HG03571 (cell line): Measurements from ENCODE around the gene ARMH3.

Source experiments
- ATAC-seq: cut with Tn5 transposase; IDR thresholded peaks from one replicate; pipeline ENCODE4 v1.9.1; 2021; ENCODE audit not compliant: unreplicated experiment

ARMH3 gene

DNA sequence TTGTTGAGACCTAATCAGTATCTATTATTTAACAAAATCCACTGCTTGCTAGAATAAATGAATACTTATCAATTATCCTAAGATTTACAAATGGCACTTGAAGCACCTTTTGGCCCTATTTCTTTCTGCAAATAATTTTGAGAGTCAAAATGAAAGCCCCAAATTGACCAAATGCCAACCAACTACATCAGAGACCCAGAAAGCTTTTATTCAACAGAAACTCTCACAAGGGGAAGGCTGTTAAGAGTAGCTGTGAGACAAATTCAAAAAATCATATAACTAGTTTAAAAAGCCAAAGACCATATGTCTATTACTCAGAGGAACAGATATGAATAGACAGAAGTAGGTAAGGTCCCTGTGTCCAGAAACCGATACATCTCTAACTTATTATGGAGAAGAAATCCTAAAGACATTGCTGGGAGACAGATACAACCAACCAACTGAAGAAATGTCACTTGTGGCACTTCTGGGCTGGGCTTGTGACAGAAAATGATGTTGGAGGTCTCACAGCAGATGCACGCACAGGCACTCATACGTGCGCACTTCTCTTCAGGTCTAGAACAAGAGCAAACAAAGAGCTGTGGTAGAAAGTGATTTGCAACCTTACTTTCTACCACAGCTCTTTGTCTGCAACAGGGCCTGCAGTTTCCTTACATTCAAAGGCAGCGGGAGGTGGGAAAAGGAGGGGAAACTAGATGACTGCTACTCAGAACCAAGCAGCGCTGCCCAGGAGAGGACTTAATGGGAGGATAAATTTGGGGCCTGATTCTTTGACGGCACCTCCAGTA, 153.7 kb downstream of the ARMH3 start:
- ATAC-seq: no peak

DNA sequence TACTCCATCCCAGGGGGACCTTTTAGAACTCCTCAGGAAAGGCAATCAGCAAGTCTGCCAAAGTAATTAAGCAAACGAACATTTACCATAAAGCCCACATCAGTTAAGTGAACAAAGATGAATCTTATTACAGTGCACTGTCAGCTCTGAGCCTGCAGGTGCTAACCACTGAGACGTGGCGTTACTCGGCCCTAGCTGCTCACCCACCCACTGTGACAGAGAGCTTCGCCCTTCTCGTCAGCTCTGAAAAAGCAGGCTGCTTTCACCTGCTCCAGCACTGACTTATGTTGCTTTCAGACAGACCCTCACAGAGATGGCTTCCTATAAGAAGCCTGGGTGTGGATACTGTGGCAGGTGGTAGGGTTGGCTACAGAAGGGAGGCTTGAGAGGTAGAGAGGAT, 154.6 kb downstream of the ARMH3 start:
- ATAC-seq: peak; percentile 46

DNA sequence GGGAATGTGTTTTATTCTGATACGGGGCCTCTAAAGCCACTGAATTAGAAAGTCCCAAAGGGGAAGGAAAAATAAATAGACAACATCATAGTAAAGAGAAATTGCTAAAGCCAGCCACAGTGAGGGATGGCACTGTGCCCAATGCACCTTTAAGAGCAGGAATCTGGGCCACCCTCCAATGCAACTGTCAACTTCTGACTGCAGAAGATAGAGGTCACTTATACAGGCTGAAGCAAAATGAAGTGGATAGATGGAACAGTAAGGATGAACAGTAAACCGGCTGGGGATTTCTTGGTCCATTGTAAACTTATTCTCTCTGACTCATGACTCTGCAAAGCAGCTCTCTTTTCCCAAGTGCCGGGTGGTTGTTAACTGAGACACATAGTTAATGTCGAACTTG, 158.3 kb downstream of the ARMH3 start:
- ATAC-seq: no peak

DNA sequence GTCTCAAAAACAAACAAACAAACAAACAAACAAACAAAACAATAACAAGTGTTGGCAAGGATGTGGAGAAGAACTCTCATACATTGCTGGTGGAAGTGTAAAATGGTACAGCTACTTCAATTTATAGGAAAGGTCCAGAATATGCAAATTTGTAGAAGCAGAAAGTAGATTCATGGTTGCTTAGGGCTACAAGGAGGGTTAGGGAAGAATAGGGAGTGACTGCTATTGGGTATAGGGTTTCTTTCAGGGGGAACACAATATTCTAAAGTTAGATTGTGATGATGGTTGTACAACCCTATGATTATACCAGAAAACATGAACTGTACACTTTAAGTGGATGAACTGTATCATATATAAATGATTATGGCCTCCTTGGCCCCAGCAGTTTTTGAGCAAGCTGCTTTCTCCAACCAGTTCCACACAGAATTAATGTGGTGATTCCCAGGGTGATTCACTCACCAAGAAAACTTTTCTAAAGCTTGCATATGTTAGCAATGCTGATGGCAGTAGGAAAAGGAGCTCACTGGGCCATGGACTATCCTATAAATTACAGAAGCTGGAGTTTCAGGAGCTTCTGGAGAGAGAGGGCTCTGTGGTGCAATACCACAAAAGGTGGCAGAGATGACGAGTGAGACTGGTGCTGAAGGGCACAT, 159.6 kb downstream of the ARMH3 start:
- no peak for ATAC-seq

DNA sequence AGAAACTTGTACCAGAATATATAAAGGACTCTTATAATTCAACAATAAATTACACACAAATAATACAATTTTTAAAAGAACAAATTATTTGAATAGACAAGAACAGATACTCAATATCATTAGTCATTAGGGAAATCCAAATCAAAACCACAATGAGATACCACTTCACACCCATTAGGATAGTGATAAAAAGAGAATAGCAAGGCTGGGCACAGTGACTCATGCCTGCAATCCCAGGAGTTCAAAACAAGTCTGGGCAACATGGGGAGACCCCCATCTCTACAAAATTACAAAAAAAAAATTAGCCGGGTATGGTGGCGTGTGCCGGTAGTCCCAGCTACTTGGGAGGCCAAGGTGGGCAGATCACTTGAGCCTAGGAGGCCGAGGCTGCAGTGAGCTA, 160.2 kb downstream of the ARMH3 start:
- ATAC-seq: no peak

DNA sequence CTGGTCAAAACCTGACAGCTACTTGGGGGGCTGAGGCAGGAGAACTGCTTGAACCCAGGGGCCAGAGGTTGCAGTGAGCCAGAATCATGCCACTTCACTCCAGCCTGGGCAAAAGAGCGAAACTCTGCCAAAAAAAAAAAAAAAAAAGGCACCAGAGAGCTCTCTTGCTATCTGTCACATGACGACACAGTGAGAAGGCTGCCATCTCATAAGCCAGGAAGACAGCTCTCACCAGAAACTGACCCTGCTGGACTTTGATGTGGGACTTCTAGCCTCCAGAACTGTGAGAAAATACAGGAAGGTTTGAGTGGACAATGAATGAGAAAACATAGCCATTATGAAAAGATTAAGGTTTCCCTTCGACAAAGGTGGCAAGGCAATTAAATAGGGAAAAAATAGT, 161.2 kb downstream of the ARMH3 start:
- ATAC-seq: no peak

DNA sequence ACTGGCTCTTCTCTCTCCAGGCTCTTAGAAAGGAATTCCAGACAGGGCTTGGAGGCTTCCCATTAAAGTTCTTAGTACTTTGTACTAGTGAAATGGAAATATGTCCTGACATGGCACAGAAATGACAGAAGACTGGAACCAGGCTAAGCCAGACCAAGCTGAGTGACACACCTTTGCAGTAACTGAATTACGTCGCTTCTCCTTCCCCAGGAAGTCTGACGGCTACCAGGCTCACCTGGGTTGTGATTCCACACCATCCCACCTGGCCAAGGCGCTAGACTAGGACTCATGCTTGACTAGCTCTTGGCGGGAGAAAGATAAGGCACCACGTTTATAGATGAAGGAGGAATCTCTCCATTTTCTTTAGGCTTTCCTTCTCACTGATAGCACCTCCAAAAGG, 161.7 kb downstream of the ARMH3 start:
- no peak for ATAC-seq

DNA sequence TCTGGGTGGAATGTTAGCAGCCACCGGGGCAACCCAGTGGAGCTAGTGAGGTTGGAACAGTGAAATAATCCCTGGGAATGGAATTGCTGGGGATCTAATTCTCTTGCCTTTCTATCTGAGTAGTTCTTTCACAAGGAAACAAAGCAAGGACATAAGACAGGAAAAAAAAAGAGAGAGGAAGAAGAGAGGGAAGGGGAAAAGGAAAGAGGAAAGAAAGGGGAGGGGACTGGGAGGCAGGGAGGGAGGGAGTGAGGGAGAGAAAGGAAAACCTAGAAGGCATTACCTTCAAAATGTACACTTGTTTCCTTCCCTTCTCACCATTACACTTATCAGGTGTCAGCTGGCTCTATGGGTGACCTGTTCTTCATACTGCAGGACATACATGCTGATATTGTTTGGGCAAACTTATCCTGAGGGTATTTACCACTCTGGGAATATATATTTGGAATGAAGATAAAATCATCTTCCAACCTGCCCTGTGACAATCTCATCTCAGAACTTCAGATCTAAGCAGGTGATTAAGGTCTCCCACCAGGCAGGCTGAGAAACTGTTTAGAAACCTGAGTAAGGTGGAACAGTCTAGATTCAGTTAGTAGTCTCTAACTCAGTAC, 162.4 kb downstream of the ARMH3 start:
- no peak for ATAC-seq

DNA sequence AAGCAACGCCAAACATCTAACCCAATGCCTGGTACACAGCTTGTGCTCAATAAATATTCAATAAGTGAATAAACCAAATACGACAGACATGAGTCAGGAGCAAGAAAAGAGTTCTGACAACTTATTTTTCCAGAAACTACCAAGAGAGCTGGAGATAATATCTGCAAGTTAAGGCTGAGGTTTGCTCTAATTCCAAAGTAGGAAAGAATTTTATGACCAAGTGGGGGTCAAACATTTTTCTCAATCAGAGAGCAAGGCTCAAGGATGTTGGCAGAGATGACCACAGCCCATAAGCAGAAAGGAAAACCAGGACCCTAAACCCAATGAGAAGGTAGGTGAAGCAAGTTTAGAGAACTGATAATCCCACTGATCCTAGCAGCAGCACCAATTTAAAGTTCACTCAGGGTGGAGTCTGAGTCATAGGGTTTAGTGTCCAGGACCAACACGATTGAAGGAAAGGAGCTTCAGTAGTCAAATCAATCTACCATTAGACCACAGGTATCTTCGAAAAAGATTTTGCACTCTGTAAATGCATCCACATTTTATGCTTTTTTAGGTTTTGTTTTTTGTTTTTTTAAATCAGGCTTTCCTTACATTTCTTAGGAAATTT, 163.1 kb downstream of the ARMH3 start:
- ATAC-seq: no peak

DNA sequence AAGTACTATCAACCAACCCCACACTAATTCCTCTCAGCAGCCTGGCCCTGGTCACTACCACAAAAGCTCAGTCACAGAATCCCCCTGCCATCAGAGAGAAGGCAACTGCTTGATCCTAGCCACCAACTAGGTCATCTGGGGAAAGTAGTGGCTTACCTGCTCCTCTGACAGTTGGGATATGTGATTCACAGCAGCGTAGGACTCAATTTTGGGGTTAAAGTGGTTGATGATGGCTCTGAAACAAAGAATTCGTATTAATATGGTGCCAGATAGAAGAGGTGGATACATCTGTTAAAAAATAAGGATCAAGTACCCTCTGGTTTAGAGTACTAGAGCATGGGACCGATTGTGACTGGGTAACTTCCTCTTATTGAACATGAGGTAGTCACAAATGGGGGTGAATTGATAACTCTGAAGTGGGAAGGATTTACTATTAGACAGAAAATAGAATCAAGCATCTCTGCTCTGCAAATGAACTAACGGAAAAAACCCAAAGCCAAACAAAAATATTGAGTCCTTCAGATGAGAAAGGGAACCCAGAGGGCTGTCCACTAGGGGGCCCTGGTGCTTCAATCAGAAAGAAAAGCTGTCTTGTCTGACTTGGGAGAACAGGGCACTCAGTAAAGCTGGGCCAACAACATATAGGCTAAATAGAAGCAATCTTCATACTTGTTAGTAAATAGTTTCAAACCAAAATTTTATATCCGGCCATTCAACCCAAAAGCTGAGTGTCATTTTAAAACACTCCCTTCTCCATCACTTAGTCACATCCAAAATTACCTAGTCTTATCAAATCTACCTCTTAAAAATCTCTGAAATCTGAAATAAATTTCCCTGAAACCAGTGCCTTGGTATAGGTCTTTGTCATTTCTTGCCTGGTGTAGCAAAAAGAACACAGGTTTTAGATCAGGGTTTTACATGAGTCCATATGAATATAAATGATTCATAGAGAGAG, 166.4 kb downstream of the ARMH3 start:
- no peak for ATAC-seq

DNA sequence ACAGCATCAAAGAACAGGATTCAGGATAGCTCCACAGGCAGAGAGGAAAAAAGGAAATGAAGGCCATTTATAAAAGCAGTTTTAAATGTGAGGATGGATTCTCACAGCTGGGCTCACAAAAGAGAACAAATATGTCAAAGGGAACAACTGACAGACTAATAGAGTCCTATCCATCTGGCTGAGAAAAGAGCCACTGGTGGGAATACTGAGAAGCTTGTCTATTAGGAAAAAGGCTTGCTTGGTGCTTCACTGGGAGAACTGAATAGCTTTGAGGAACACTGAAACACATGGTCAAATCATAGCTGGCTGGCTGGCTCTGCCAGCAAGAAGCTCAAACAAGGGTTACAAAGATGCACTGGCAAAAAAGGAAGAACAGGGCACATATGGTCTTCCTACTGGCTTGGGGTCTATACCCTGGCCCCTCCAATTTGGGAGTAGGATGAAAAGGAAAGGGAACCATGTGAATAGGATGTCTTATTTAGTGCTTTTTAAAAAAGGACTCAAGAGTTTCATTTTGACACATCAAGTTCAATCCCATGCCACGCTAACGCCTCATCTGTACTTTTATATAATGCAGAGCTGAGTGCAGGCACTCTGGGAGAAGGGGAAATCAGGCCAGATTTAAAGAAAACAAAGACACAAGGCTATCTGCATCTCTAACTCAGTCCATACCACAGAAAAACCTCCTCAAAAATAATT, 167.6 kb downstream of the ARMH3 start:
- no peak for ATAC-seq

DNA sequence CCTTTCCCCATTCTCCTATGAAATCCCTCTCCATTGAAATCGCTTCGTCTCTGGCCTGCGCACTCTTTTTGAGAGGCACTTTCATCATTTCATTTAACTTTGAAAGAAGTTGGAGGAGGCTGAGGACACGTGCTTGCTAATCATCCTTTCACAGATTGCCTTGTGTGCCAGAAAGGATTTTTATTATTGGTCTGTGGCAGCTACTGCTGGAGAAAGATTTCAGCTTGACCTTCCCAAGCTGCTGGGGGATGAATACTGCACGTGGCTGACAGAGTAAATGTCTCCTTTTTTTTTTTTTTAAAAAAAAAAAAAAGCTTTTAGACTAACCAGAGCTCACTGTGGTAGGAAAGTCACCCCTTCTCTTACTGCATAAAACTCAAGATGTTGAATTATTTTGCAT, 168.2 kb downstream of the ARMH3 start:
- ATAC-seq: no peak

DNA sequence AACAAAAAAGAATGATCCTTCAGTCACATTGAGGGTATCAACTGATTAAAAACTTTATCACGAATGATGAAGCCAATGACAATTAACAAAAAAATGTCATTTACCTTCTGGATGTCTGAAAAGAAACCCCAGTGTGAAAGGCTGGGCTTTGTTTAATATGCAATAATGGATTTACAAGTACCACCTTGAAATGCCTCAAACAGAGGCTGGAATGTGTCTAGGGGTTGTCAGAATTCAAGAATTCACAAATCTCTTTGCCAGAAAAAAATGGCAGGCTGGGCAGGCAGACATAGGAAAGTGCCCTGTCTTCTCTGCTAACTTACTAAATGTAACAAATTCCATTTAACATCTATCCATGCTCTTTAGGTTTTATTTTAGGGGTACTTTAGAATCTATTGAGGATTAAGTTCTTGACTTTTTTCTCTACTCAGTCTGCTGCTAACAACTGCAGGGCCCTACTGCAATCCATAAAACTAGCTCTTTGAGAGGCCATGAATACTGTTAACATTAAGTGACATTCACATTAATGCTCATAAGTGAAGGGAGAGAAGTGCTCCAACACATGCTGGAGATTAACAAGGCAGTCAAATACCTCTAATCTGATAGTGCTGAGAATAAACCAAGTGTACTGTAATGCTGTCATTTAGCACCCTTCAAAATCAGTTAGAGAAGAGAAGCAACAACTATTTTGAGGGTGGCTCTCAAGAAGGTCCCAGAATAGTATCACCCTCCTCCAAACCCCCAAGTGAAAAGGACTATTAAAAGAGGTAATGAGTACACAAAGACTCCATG, 169.3 kb downstream of the ARMH3 start:
- ATAC-seq: no peak

DNA sequence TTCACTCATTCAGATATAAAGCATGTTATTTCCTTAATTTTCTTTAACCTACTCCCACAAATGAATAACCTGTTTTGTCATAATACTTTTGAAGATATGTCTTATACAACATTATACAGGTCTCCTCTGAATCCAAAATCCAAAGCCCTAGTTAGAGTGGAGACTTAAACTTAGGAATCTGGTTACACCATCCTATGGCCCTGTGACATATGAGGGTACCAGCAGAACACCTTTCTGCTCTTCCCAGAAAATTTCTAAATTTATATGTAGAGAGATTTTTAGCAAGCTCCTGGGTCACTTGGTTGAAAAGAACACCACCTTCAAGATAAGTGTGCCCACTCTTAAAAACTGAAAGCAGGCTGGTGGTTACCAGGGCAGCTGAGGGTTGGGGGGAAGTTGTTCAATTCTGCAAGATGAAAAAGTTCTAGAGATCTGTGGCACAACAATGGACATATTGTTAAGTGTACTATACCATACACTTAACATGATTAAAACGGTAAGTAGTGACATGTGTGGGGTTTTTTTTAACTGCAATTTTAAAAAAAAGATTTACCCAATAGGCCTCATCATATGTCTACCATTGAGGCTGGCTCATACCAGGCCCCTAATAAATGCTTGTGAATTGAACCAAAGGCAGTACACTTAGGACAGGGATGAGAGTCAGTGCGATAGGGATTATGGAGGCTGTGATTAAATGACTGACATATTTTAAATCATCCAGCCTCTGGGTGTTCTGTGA, 174.8 kb downstream of the ARMH3 start:
- no peak for ATAC-seq

DNA sequence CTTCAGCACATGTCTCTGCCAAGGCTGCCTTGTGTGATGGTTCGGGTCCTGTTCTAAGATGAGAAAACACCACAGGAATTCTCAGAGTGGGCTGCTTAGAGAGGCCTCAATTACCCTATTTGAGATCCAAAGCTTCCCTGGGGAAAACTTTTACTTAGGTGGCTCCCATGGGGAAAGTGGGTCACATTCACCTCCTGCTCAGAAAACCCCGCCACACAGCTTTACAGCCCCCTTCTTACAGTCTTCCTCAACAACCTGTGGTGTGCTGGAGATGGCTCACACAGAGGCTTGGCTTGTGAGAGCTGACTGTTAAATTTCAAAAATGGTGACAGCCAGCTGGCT, 175.8 kb downstream of the ARMH3 start:
- no peak for ATAC-seq

DNA sequence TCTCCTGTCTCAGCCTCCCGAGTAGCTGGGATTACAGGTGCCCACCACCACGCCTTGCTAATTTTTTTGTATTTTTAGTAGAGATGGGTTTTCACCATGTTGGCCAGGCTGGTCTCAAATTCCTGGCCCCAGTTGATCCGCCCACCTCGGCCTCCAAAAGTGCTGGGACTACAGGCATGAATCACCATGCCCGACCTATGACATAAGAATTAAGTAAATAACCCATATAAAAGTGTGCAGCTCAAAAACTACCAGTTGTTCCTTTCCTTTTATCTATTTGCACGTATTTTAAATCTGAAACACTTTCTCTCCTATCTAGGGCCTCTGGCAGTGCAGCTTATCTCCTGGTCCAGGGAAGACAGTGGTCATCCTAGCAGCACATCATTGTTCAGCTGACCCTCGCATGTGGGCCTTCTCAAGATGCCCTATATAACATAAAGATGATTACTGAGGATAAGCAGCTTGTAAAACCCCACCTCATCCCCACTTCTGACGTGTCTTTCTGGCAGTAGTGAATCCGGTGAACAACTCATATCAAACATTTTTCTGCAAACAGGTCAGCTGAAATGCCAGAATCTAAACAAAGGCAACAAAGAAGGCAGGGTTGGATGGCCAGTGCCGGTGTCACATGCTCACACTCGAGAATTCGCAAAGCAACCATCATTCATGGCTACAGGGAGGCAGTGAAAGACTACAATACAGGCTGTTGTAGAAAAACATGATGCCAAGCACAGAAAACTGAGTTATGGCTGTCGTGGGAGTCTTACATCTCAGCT, 176.3 kb downstream of the ARMH3 start:
- ATAC-seq: no peak

DNA sequence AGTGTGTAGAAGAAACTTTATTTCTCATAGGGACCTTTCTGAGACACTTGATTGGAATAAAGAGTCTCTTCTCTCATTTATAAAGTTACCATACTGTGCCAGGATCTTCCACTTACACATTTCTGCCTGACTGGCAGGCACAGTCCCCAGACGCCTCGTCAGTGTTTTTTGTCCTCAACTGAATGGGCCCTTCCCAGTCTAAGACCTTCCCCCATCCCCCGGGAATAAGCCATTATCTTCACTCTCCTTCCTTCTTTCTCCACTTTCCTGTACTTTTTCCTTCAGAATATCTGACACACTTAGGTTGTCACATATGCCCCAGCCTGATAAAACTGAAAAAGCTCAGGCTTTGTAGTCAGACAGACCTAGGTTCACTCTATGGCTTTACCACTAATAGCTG, 177.1 kb downstream of the ARMH3 start:
- ATAC-seq: no peak

DNA sequence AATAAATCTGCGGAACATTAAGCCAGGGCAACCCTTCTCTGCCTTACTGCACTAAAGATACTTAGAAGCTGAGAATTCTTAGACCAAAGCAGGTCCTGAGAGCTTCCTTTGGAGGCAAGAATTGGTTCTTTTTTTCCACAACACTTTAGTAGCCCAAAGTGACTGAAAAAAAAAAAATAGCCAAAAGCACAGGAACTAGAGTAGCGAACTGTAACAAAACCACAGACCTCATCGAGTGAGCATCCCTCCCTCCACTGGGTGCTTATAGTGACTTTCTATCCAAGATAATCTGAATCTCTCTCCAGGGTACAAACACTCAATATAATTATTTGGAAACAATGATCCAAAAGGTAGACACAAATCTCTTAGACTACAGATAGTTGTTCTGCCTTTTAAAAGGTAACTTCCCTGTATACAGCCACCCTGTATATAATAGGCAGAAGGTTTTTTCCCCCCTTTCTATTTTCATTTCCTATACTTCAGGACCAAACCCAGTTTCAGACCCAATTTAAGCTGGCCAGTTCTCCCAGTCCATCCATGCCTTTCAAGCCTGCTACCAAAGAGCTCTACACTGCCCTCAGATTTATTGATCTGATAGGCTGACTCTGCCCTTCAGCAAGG, 180.8 kb downstream of the ARMH3 start:
- ATAC-seq: no peak
